ENCODE data around the gene SDK2.

SDK2 gene

GRCh38 chr17:73600103-73600871, 44.0 kb downstream of the SDK2 start:
- Mint-ChIP-seq H3K9me3 (no peaks in the 10 kb centered on the region), H3K36me3 (ENCODE audit: low read depth) (no peaks in the 10 kb centered on the region), H3K4me1 (ENCODE audit: low read depth) (no peaks in the 10 kb centered on the region), H3K4me3 (no peak overlapping the region), H3K27me3 (no peaks in the 10 kb centered on the region), H3K27ac (no peak overlapping the region)
- intact Hi-C loops (cut with micrococcal nuclease), result no loop called here

GRCh38 chr17:73599599-73599998, 44.6 kb downstream of the SDK2 start:
- intact Hi-C loops (cut with micrococcal nuclease), result no loop called here
- no peak overlapping the region for H3K4me3 Mint-ChIP-seq

GRCh38 chr17:73598212-73598611, 46.0 kb downstream of the SDK2 start:
- H3K9me3 Mint-ChIP-seq, result no peaks in the 10 kb centered on the region
- H3K36me3 Mint-ChIP-seq (ENCODE audit: low read depth), result no peaks in the 10 kb centered on the region
- no peak overlapping the region for H3K4me3 Mint-ChIP-seq
- H3K4me1 Mint-ChIP-seq (ENCODE audit: low read depth), result no peaks in the 10 kb centered on the region
- H3K27ac Mint-ChIP-seq, result no peak overlapping the region
- intact Hi-C loops (cut with micrococcal nuclease), result no loop called here
- H3K27me3 Mint-ChIP-seq, result no peaks in the 10 kb centered on the region

More at GRCh38 chr17:73599599-73599998, 44.6 kb downstream of the SDK2 start:
- Mint-ChIP-seq H3K27ac (no peak overlapping the region), H3K27me3 (no peaks in the 10 kb centered on the region), H3K4me1 (ENCODE audit: low read depth) (no peaks in the 10 kb centered on the region), H3K9me3 (no peaks in the 10 kb centered on the region), H3K36me3 (ENCODE audit: low read depth) (no peaks in the 10 kb centered on the region)

GRCh38 chr17:73595931-73596330, 48.3 kb downstream of the SDK2 start:
- H3K27me3 Mint-ChIP-seq, result peaks cover 19% of the 10 kb centered on the region
- no peaks in the 10 kb centered on the region for H3K36me3 Mint-ChIP-seq (ENCODE audit: low read depth)
- intact Hi-C loops (cut with micrococcal nuclease), result no loop called here
- peaks cover 15% of the 10 kb centered on the region for H3K4me1 Mint-ChIP-seq (ENCODE audit: low read depth)
- H3K9me3 Mint-ChIP-seq, result no peaks in the 10 kb centered on the region
- no peak overlapping the region for H3K4me3 Mint-ChIP-seq
- no peak overlapping the region for H3K27ac Mint-ChIP-seq

GRCh38 chr17:73595479-73595878, 48.8 kb downstream of the SDK2 start:
- no peak overlapping the region for H3K4me3 Mint-ChIP-seq
- H3K27ac Mint-ChIP-seq, result no peak overlapping the region
- no peaks in the 10 kb centered on the region for H3K36me3 Mint-ChIP-seq (ENCODE audit: low read depth)
- H3K9me3 Mint-ChIP-seq, result no peaks in the 10 kb centered on the region
- peaks cover 19% of the 10 kb centered on the region for H3K27me3 Mint-ChIP-seq
- peaks cover 15% of the 10 kb centered on the region for H3K4me1 Mint-ChIP-seq (ENCODE audit: low read depth)
- intact Hi-C loops (cut with micrococcal nuclease), result no loop called here

GRCh38 chr17:73595068-73595467, 49.2 kb downstream of the SDK2 start:
- intact Hi-C loops (cut with micrococcal nuclease), result no loop called here
- H3K27ac Mint-ChIP-seq, result no peak overlapping the region
- no peak overlapping the region for H3K4me3 Mint-ChIP-seq
- H3K4me1 Mint-ChIP-seq (ENCODE audit: low read depth), result peaks cover 15% of the 10 kb centered on the region
- peaks cover 19% of the 10 kb centered on the region for H3K27me3 Mint-ChIP-seq
- no peaks in the 10 kb centered on the region for H3K9me3 Mint-ChIP-seq
- H3K36me3 Mint-ChIP-seq (ENCODE audit: low read depth), result no peaks in the 10 kb centered on the region

- intact Hi-C loops (cut with micrococcal nuclease), result no loop called here
- H3K27ac Mint-ChIP-seq, result no peak overlapping the region
- peaks cover 19% of the 10 kb centered on the region for H3K27me3 Mint-ChIP-seq
- no peak overlapping the region for H3K4me3 Mint-ChIP-seq
- no peaks in the 10 kb centered on the region for H3K36me3 Mint-ChIP-seq (ENCODE audit: low read depth)
- H3K9me3 Mint-ChIP-seq, result no peaks in the 10 kb centered on the region
- H3K4me1 Mint-ChIP-seq (ENCODE audit: low read depth), result peaks cover 15% of the 10 kb centered on the region
These were observed 49.6 kb downstream of the SDK2 start for GRCh38 chr17:73594598-73594997.

GRCh38 chr17:73594025-73594424, 50.2 kb downstream of the SDK2 start:
- no peaks in the 10 kb centered on the region for H3K36me3 Mint-ChIP-seq (ENCODE audit: low read depth)
- no peak overlapping the region for H3K4me3 Mint-ChIP-seq
- H3K4me1 Mint-ChIP-seq (ENCODE audit: low read depth), result peaks cover 15% of the 10 kb centered on the region
- no peaks in the 10 kb centered on the region for H3K9me3 Mint-ChIP-seq
- H3K27ac Mint-ChIP-seq, result no peak overlapping the region
- H3K27me3 Mint-ChIP-seq, result peaks cover 19% of the 10 kb centered on the region
- intact Hi-C loops (cut with micrococcal nuclease), result no loop called here

- Mint-ChIP-seq H3K27ac (no peak overlapping the region), H3K9me3 (no peaks in the 10 kb centered on the region), H3K4me3 (no peak overlapping the region), H3K4me1 (ENCODE audit: low read depth) (peaks cover 15% of the 10 kb centered on the region), H3K36me3 (ENCODE audit: low read depth) (no peaks in the 10 kb centered on the region), H3K27me3 (peaks cover 19% of the 10 kb centered on the region)
- intact Hi-C loops (cut with micrococcal nuclease), result no loop called here
These were observed 50.8 kb downstream of the SDK2 start for GRCh38 chr17:73593249-73593965.

GRCh38 chr17:73592501-73592961, 51.7 kb downstream of the SDK2 start:
- Mint-ChIP-seq H3K36me3 (ENCODE audit: low read depth) (no peaks in the 10 kb centered on the region), H3K9me3 (no peaks in the 10 kb centered on the region), H3K27ac (no peak overlapping the region), H3K27me3 (peaks cover 19% of the 10 kb centered on the region), H3K4me3 (no peak overlapping the region), H3K4me1 (ENCODE audit: low read depth) (peaks cover 15% of the 10 kb centered on the region)
- intact Hi-C loops (cut with micrococcal nuclease), result no loop called here

- Mint-ChIP-seq H3K4me1 (ENCODE audit: low read depth) (peaks cover 15% of the 10 kb centered on the region), H3K36me3 (ENCODE audit: low read depth) (no peaks in the 10 kb centered on the region), H3K27me3 (peaks cover 19% of the 10 kb centered on the region), H3K9me3 (no peaks in the 10 kb centered on the region), H3K27ac (no peak overlapping the region), H3K4me3 (no peak overlapping the region)
- intact Hi-C loops (cut with micrococcal nuclease), result no loop called here
These were observed 52.2 kb downstream of the SDK2 start for GRCh38 chr17:73592079-73592415.

- Mint-ChIP-seq H3K4me1 (ENCODE audit: low read depth) (peaks cover 15% of the 10 kb centered on the region), H3K27ac (no peak overlapping the region), H3K27me3 (peaks cover 19% of the 10 kb centered on the region), H3K4me3 (no peak overlapping the region), H3K36me3 (ENCODE audit: low read depth) (no peaks in the 10 kb centered on the region), H3K9me3 (no peaks in the 10 kb centered on the region)
- intact Hi-C loops (cut with micrococcal nuclease), result no loop called here
These were observed 52.8 kb downstream of the SDK2 start for GRCh38 chr17:73591296-73592078.

- Mint-ChIP-seq H3K9me3 (no peaks in the 10 kb centered on the region), H3K4me1 (ENCODE audit: low read depth) (peaks cover 15% of the 10 kb centered on the region), H3K27me3 (peaks cover 19% of the 10 kb centered on the region), H3K27ac (no peak overlapping the region), H3K4me3 (no peak overlapping the region), H3K36me3 (ENCODE audit: low read depth) (no peaks in the 10 kb centered on the region)
- intact Hi-C loops (cut with micrococcal nuclease), result no loop called here
These were observed 54.8 kb downstream of the SDK2 start for GRCh38 chr17:73589363-73589980.

GRCh38 chr17:73588891-73589290, 55.4 kb downstream of the SDK2 start:
- Mint-ChIP-seq H3K9me3 (no peaks in the 10 kb centered on the region), H3K27ac (no peak overlapping the region), H3K4me1 (ENCODE audit: low read depth) (peaks cover 15% of the 10 kb centered on the region), H3K4me3 (no peak overlapping the region), H3K27me3 (peaks cover 19% of the 10 kb centered on the region), H3K36me3 (ENCODE audit: low read depth) (no peaks in the 10 kb centered on the region)
- intact Hi-C loops (cut with micrococcal nuclease), result no loop called here

Measured in dendritic cell treated with granulocyte-macrophage colony-stimulating factor and Interleukin-4, amounts not matched to agents 40 ng/mL and 50 ng/mL, for 4 days (primary cell).